Lower leg skin (tissue), 3 donors: ENCODE results near the gene FAM120C.

Source experiments
- POLR2A ChIP-seq, 2 donors: fragments of 450-650 bp; IDR thresholded peaks; one replicate each; pipeline ENCODE4 v1.6.1; 2016 to 2017; ENCODE audit warnings: antibody characterized with exemption in 2 of 2, mild to moderate bottlenecking in 1 of 2, moderate library complexity in 1 of 2
- TF ChIP-seq, protein P1 (sequence below), 3 donors: fragments of 450-650 bp; IDR thresholded peaks; one replicate each; pipeline ENCODE4 v1.5.1; 2016; ENCODE audit warnings: antibody characterized with exemption in 3 of 3, mild to moderate bottlenecking in 3 of 3, moderate library complexity in 2 of 3

DNA sequence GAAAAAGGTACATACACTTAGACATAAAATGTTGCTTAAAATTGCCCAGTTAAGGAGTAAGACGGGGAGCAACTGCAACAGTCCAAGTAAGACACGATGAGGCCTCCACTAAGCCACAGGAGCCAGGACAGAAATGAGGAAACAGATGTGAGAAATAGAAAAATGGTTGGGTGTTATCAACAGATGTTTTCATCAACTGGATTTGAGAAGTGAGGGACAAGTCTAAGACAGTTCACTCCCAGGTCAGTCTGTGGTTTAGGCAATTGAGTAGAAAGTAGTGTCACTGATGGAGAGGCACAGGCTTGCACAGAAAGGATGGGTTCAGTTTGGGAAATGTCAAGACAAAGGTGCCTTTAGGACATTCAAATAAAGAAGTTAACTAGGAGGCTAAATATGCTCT is 115.3 kb downstream of the FAM120C start:
- TF ChIP-seq, protein P1, sequence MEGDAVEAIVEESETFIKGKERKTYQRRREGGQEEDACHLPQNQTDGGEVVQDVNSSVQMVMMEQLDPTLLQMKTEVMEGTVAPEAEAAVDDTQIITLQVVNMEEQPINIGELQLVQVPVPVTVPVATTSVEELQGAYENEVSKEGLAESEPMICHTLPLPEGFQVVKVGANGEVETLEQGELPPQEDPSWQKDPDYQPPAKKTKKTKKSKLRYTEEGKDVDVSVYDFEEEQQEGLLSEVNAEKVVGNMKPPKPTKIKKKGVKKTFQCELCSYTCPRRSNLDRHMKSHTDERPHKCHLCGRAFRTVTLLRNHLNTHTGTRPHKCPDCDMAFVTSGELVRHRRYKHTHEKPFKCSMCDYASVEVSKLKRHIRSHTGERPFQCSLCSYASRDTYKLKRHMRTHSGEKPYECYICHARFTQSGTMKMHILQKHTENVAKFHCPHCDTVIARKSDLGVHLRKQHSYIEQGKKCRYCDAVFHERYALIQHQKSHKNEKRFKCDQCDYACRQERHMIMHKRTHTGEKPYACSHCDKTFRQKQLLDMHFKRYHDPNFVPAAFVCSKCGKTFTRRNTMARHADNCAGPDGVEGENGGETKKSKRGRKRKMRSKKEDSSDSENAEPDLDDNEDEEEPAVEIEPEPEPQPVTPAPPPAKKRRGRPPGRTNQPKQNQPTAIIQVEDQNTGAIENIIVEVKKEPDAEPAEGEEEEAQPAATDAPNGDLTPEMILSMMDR (IDR thresholded peaks at IDR 0.05) = no peak
- no peak for TF ChIP-seq POLR2A (IDR thresholded peaks at IDR 0.05)
